Measurements from ENCODE around the gene TANK. TPM values are rescaled to one million over a fixed set of nuclear protein-coding genes. Genes with fewer than 3 reads are reported as not detected.
A peak's percentile ranks its signal among the peaks of the same experiment; 100 is the strongest.

The TANK gene
- total RNA-seq, 1 donor from 2014 or later: 150 TPM

GRCh38 chr2:161245671-161246070, 85.4 kb downstream of the TANK start:
- no peaks in the 10 kb centered on the region for H3K36me3 Mint-ChIP-seq (ENCODE audit: low read depth)
- ChIA-PET POLR2A (interaction anchor here (0.7 to 1.1 kb wide), 3 partner anchors 62 to 110 kb away, joined by 3 to 6 read pairs (median 3); partner anchors contain the start of gene PSMD14), CTCF (interaction anchor here (1.3 kb wide), 1 partner anchor 28 kb away, joined by 3 read pairs; no protein-coding TSS in a partner anchor)
- ATAC-seq (ENCODE audit: low read depth) (no peak), DNase-seq (no peak)
- H3K4me3 Mint-ChIP-seq: peak overlapping the region; percentile 88
- peaks cover 60% of the 10 kb centered on the region for H3K4me1 Mint-ChIP-seq
- TF ChIP-seq, protein P1, sequence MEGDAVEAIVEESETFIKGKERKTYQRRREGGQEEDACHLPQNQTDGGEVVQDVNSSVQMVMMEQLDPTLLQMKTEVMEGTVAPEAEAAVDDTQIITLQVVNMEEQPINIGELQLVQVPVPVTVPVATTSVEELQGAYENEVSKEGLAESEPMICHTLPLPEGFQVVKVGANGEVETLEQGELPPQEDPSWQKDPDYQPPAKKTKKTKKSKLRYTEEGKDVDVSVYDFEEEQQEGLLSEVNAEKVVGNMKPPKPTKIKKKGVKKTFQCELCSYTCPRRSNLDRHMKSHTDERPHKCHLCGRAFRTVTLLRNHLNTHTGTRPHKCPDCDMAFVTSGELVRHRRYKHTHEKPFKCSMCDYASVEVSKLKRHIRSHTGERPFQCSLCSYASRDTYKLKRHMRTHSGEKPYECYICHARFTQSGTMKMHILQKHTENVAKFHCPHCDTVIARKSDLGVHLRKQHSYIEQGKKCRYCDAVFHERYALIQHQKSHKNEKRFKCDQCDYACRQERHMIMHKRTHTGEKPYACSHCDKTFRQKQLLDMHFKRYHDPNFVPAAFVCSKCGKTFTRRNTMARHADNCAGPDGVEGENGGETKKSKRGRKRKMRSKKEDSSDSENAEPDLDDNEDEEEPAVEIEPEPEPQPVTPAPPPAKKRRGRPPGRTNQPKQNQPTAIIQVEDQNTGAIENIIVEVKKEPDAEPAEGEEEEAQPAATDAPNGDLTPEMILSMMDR (IDR thresholded peaks at IDR 0.05): no peak
- H3K9me3 Mint-ChIP-seq: no peaks in the 10 kb centered on the region
- H3K27me3 Mint-ChIP-seq: no peaks in the 10 kb centered on the region
- peak overlapping the region; percentile 72 for H3K27ac Mint-ChIP-seq
- intact Hi-C loops (cut with micrococcal nuclease): loop anchor here (2.0 to 5.0 kb wide), 2 partner anchors 63 to 172 kb away; partner anchors contain the start of genes PSMD14 and TBR1

GRCh38 chr2:161246281-161246680, 86.1 kb downstream of the TANK start:
- ChIA-PET CTCF (no interaction called here), POLR2A (interaction anchor here (0.6 to 0.9 kb wide), 2 partner anchors 9 to 62 kb away, joined by 3 to 6 read pairs; partner anchors contain the start of gene PSMD14)
- H3K9me3 Mint-ChIP-seq: no peaks in the 10 kb centered on the region

DNA sequence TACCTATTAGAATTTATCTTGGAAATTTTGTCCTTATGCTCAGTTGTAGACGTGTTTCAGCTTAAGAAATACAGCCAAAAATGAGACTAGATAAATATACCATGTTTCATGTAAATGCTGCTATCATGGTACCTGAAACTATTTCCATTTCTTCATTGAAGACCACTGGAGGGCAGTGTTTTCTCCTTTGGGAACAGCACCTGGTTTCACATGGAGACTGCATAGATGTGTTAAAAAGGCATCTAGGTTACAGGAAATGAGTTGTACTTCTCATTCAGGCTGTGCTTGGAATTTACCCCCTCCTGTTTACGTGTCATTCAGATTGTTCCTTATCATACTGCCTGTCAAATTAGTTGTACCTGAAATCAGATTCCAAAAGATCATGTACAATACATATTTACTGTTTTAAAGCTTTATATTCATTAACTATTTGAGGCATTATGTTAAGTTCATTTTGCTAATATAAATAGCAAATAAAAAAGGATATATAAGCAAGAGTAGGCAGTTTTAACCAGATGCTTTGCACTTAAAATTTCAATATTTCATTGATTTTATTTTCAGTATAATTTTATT, 90.7 kb downstream of the TANK start:
- no peak overlapping the region for H3K4me3 Mint-ChIP-seq
- intact Hi-C loops (cut with micrococcal nuclease): loop anchor here (2.0 kb wide), 2 partner anchors 14 to 28 kb away; no protein-coding TSS in a partner anchor
- H3K27me3 Mint-ChIP-seq: no peaks in the 10 kb centered on the region
- H3K4me1 Mint-ChIP-seq: peaks cover 21% of the 10 kb centered on the region
- TF ChIP-seq, protein P1 (IDR thresholded peaks at IDR 0.05): no peak
- H3K9me3 Mint-ChIP-seq: no peaks in the 10 kb centered on the region
- DNase-seq (no peak), ATAC-seq (ENCODE audit: low read depth) (no peak)
- POLR2A ChIA-PET: interaction anchor here (0.7 to 0.9 kb wide), 2 partner anchors 13 to 27 kb away, joined by 3 read pairs; no protein-coding TSS in a partner anchor
- no peak overlapping the region for H3K27ac Mint-ChIP-seq
- no peaks in the 10 kb centered on the region for H3K36me3 Mint-ChIP-seq (ENCODE audit: low read depth)
- CTCF ChIA-PET: interaction anchor here (1.3 to 2.2 kb wide), 4 partner anchors 19 to 188 kb away, joined by 3 to 7 read pairs (median 4); no protein-coding TSS in a partner anchor

More at GRCh38 chr2:161246281-161246680, 86.1 kb downstream of the TANK start:
- ATAC-seq (ENCODE audit: low read depth) (no peak), DNase-seq (no peak)
- Mint-ChIP-seq H3K4me1 (peaks cover 60% of the 10 kb centered on the region), H3K4me3 (no peak overlapping the region), H3K27me3 (no peaks in the 10 kb centered on the region), H3K27ac (peak overlapping the region; percentile 31), H3K36me3 (ENCODE audit: low read depth) (no peaks in the 10 kb centered on the region)
- TF ChIP-seq, protein P1 (IDR thresholded peaks at IDR 0.05): no peak
- intact Hi-C loops (cut with micrococcal nuclease): loop anchor here (5.0 kb wide), 1 partner anchor 171 kb away; the partner anchor contains the start of gene TBR1

DNA sequence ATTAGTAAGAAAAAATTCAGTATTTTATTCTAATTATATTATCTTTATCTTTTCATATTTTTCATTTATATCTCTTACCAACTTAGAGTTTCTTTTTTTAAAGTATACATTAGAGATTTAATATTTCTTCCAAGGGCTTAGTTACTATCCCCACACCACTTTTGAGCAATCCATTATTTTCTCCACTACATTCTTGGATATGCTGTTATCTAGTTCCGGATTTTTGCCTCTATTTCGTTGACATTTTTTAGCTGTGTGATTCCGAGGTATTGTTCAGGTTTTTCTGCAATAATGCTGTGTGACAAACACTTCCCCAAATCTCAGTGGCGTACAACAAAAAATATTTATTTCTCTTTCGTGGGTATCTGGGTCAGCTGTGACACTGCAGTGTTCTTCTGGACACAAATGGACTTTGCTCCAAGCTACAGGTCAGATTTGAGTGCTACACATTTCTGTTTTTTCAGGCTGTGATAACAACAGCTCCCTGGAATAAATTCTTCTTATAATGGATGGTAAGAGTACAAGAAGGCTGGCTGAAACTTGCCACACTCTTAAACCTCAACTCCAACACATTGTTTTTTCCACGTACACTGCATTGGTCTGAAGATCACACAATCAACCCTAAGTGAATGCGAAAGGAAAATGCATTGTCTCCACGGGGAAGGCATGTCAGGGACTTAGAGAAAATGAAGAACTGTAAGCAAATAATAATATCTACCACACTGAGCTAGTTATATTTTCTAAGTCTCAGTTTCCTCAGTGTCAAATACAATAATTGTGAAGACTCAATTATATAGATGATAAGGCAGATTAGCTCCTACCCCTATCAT, 97.1 kb downstream of the TANK start:
- intact Hi-C loops (cut with micrococcal nuclease): no loop called here
- ChIA-PET POLR2A (no interaction called here), CTCF (no interaction called here)
- no peaks in the 10 kb centered on the region for H3K4me1 Mint-ChIP-seq
- H3K9me3 Mint-ChIP-seq: no peaks in the 10 kb centered on the region
- no peaks in the 10 kb centered on the region for H3K36me3 Mint-ChIP-seq (ENCODE audit: low read depth)
- H3K27ac Mint-ChIP-seq: no peak overlapping the region
- TF ChIP-seq, protein P1 (IDR thresholded peaks at IDR 0.05): no peak
- H3K27me3 Mint-ChIP-seq: no peaks in the 10 kb centered on the region
- no peak for DNase-seq
- ATAC-seq (ENCODE audit: low read depth): no peak
- no peak overlapping the region for H3K4me3 Mint-ChIP-seq

DNA sequence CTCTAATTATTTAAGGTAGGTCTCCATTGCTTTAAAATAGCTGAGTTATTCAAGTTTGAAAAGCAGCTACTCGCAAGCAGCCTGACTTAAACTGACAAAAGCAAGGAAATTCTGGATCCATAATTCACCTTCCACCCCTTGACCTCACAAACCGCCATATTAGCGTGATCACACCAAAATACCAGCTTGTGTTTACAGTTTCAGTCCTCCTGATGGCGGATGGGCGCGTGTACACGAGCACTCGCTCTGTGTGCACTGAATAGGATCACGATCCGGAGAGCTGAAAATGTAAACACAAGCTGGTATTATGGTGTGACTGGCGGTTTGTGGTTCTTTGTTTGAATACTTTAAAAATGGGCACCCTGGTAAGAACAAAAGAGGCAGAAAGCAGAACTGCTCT, 105.6 kb downstream of the TANK start:
- Mint-ChIP-seq H3K4me1 (no peaks in the 10 kb centered on the region), H3K27me3 (peaks cover 2% of the 10 kb centered on the region), H3K27ac (no peak overlapping the region), H3K36me3 (ENCODE audit: low read depth) (no peaks in the 10 kb centered on the region), H3K4me3 (no peak overlapping the region), H3K9me3 (no peaks in the 10 kb centered on the region)
- DNase-seq (no peak), ATAC-seq (ENCODE audit: low read depth) (no peak)
- ChIA-PET POLR2A (interaction anchor here (0.6 kb wide), 1 partner anchor 1651 kb away, joined by 3 read pairs; no protein-coding TSS in a partner anchor), CTCF (interaction anchor here (1.5 kb wide), 1 partner anchor 43 kb away, joined by 5 read pairs; no protein-coding TSS in a partner anchor)
- TF ChIP-seq, protein P1 (IDR thresholded peaks at IDR 0.05): no peak
- intact Hi-C loops (cut with micrococcal nuclease): no loop called here

Measured in activated B cell treated with CpG ODN at 0.5 μM for 24 hours (primary cell).